WTC11 (cell line): ENCODE measurements around the gene CARD14. TPM values are rescaled to one million over a fixed set of nuclear protein-coding genes. Genes with fewer than 3 reads are reported as not detected.

ENCODE experiments used
- ATAC-seq: fragments of 200-7000 bp; cut with Tn5 transposase; 2 replicates; pipeline ENCODE4 v1.10.0; 2021; ENCODE audit warnings: mild to moderate bottlenecking, moderate library complexity
- CTCF ChIA-PET: fragments of 300-600 bp; sonication (Branson Sonifier 250); formaldehyde crosslinking; loops from one replicate; lab custom pipeline; 2021; ENCODE audit warnings: antibody characterized with exemption; lab: Charles Lee
- POLR2A ChIA-PET: fragments of 350-600 bp; sonication (Branson Sonifier 250); formaldehyde crosslinking; loops from one replicate; lab custom pipeline; 2021; ENCODE audit warnings: antibody characterized with exemption; lab: Charles Lee
- DNase-seq: peaks from one replicate; pipeline ENCODE4 v3.0.0; 2021; ENCODE audit warnings: low spot score
- H3K27ac Mint-ChIP-seq: 2 replicates; pipeline ENCODE4 v1.8.0; 2021; ENCODE audit warnings: mixed read lengths
- H3K27me3 Mint-ChIP-seq: 2 replicates; pipeline ENCODE4 v1.8.0; 2021; ENCODE audit warnings: low read depth, mild to moderate bottlenecking, moderate library complexity, mixed read lengths
- H3K36me3 Mint-ChIP-seq: 2 replicates; pipeline ENCODE4 v1.8.0; 2021; ENCODE audit warnings: mixed read lengths
- H3K4me1 Mint-ChIP-seq: 2 replicates; pipeline ENCODE4 v1.8.0; 2022; ENCODE audit warnings: mixed read lengths
- H3K4me3 Mint-ChIP-seq: 2 replicates; pipeline ENCODE4 v1.8.0; 2021; ENCODE audit warnings: mild to moderate bottlenecking, moderate library complexity, mixed read lengths
- H3K9me3 Mint-ChIP-seq: 2 replicates; pipeline ENCODE4 v1.8.0; 2021; ENCODE audit warnings: mixed read lengths
- ARID4B ChIP-seq: sonication (generic); formaldehyde crosslinking; IDR thresholded peaks from 2 replicates; pipeline ENCODE4 v1.8.0; 2023; ENCODE audit warnings: missing genetic modification reagents, mild to moderate bottlenecking, borderline replicate concordance
- ATF2 ChIP-seq: sonication (generic); formaldehyde crosslinking; IDR thresholded peaks from 2 replicates; pipeline ENCODE4 v1.8.1; 2022; ENCODE audit warnings: low read depth, missing genetic modification reagents, borderline replicate concordance
- ATF3 ChIP-seq: sonication (generic); formaldehyde crosslinking; conservative IDR thresholded peaks from 2 replicates; pipeline ENCODE4 v1.8.1; 2022; ENCODE audit warnings: mild to moderate bottlenecking, missing genetic modification reagents
- CBFB ChIP-seq: sonication (generic); formaldehyde crosslinking; IDR thresholded peaks from 2 replicates; pipeline ENCODE4 v1.8.1; 2022; ENCODE audit warnings: mild to moderate bottlenecking, low read depth, missing genetic modification reagents
- ERG ChIP-seq: fragments of 250-450 bp; sonication (Bioruptor Pico); IDR thresholded peaks from 2 replicates; pipeline ENCODE4 v1.8.0; 2021; ENCODE audit warnings: mild to moderate bottlenecking
- ESRRA ChIP-seq: sonication (generic); formaldehyde crosslinking; IDR thresholded peaks from 2 replicates; pipeline ENCODE4 v1.8.1; 2022; ENCODE audit warnings: mild to moderate bottlenecking, missing genetic modification reagents, borderline replicate concordance
- FOXP1 ChIP-seq: sonication (generic); formaldehyde crosslinking; IDR thresholded peaks from 2 replicates; pipeline ENCODE4 v1.8.0; 2022; ENCODE audit warnings: missing genetic modification reagents, mild to moderate bottlenecking, moderate library complexity, borderline replicate concordance
- GABPB1 ChIP-seq: sonication (generic); formaldehyde crosslinking; IDR thresholded peaks from 2 replicates; pipeline ENCODE4 v1.8.1; 2023; ENCODE audit warnings: mild to moderate bottlenecking, missing genetic modification reagents
- HMGA2 ChIP-seq: fragments of 250-450 bp; sonication (Bioruptor Pico); IDR thresholded peaks from 2 replicates; pipeline ENCODE4 v1.4.0; 2021; ENCODE audit warnings: mild to moderate bottlenecking, moderate library complexity
- JUN ChIP-seq: sonication (generic); formaldehyde crosslinking; IDR thresholded peaks from 2 replicates; pipeline ENCODE4 v1.8.0; 2023; ENCODE audit warnings: mild to moderate bottlenecking, missing genetic modification reagents
- MLX ChIP-seq: sonication (generic); formaldehyde crosslinking; IDR thresholded peaks from 2 replicates; pipeline ENCODE4 v1.8.1; 2023; ENCODE audit warnings: mild to moderate bottlenecking, missing genetic modification reagents, moderate library complexity
- MXD4 ChIP-seq: fragments of 250-450 bp; sonication (Bioruptor Pico); IDR thresholded peaks from 2 replicates; pipeline ENCODE4 v1.8.0; 2021; ENCODE audit warnings: mild to moderate bottlenecking, moderate library complexity, borderline replicate concordance
- PREB ChIP-seq: sonication (generic); formaldehyde crosslinking; IDR thresholded peaks from 2 replicates; pipeline ENCODE4 v1.8.1; 2022; ENCODE audit warnings: mild to moderate bottlenecking, missing genetic modification reagents, moderate library complexity, borderline replicate concordance
- SMAD4 ChIP-seq: sonication (generic); formaldehyde crosslinking; IDR thresholded peaks from 2 replicates; pipeline ENCODE4 v1.8.0; 2022; ENCODE audit warnings: mild to moderate bottlenecking, missing genetic modification reagents
- ZBTB21 ChIP-seq: sonication (generic); formaldehyde crosslinking; IDR thresholded peaks from 2 replicates; pipeline ENCODE4 v1.8.1; 2023; ENCODE audit warnings: mild to moderate bottlenecking, missing genetic modification reagents, borderline replicate concordance
- ZBTB43 ChIP-seq: sonication (generic); formaldehyde crosslinking; IDR thresholded peaks from 2 replicates; pipeline ENCODE4 v1.8.1; 2023; ENCODE audit warnings: mild to moderate bottlenecking, missing genetic modification reagents
- ZNF219 ChIP-seq: sonication (generic); formaldehyde crosslinking; IDR thresholded peaks from 2 replicates; pipeline ENCODE4 v1.8.0; 2023; ENCODE audit warnings: missing genetic modification reagents, mild to moderate bottlenecking, borderline replicate concordance
- ZNF232 ChIP-seq: sonication (generic); formaldehyde crosslinking; IDR thresholded peaks from 2 replicates; pipeline ENCODE4 v1.8.0; 2022; ENCODE audit warnings: mild to moderate bottlenecking, missing genetic modification reagents
- total RNA-seq: library from RNA; stranded (reverse); gene quantifications from 3 replicates; pipeline ENCODE4 v1.2.3, GENCODE V29; 2021

CARD14 gene
- total RNA-seq, 1 experiment from 2014 or later, result 0.83 TPM

- no peak for TF ChIP-seq ZBTB43 (CRISPR knock-in tag)
- TF ChIP-seq JUN (CRISPR knock-in tag), result no peak
- TF ChIP-seq MLX (CRISPR knock-in tag), result no peak
- no peak for TF ChIP-seq ZBTB21 (CRISPR knock-in tag)
- Mint-ChIP-seq H3K4me3 (no peak overlapping the region), H3K27me3 (no peaks in the 10 kb centered on the region), H3K27ac (no peak overlapping the region), H3K36me3 (no peaks in the 10 kb centered on the region), H3K9me3 (no peaks in the 10 kb centered on the region), H3K4me1 (peaks cover 14% of the 10 kb centered on the region)
- ChIA-PET POLR2A (interaction anchor here (0.7 to 1.2 kb wide), 2 partner anchors 66 to 926 kb away, joined by 5 read pairs; no protein-coding TSS in a partner anchor), CTCF (interaction anchor here (1.6 to 5.4 kb wide), 7 partner anchors 11 to 116 kb away, joined by 8 to 107 read pairs (median 11); partner anchors contain the start of gene GAA)
- DNase-seq (no peak), ATAC-seq (no peak)
Observed at GRCh38 chr17:80122926-80123505, 46.8 kb upstream of the CARD14 start.

- ATAC-seq (no peak), DNase-seq (no peak)
- TF ChIP-seq ESRRA (CRISPR knock-in tag) (no peak), ERG (CRISPR knock-in tag) (no peak), MXD4 (CRISPR knock-in tag) (no peak), ATF3 (CRISPR knock-in tag) (no peak), GABPB1 (no peak), PREB (CRISPR knock-in tag) (no peak), ZNF219 (CRISPR knock-in tag) (no peak), ZNF232 (no peak), FOXP1 (CRISPR knock-in tag) (no peak), HMGA2 (CRISPR knock-in tag) (no peak), SMAD4 (CRISPR knock-in tag) (no peak), ATF2 (CRISPR knock-in tag) (no peak), CBFB (CRISPR knock-in tag) (no peak), ARID4B (CRISPR knock-in tag) (no peak)
- POLR2A ChIA-PET, result interaction anchor here (0.8 to 1.7 kb wide), 4 partner anchors 9 to 41 kb away, joined by 3 to 16 read pairs (median 4); partner anchors contain the start of gene GAA
- no peak overlapping the region for H3K4me3 Mint-ChIP-seq
- no peaks in the 10 kb centered on the region for H3K27me3 Mint-ChIP-seq
- peak overlapping the region; percentile 67 for H3K27ac Mint-ChIP-seq
- H3K4me1 Mint-ChIP-seq, result peaks cover 16% of the 10 kb centered on the region
- no peaks in the 10 kb centered on the region for H3K36me3 Mint-ChIP-seq
- CTCF ChIA-PET, result interaction anchor here (0.6 to 5.4 kb wide), 45 partner anchors 8 to 1026 kb away, joined by 3 to 107 read pairs (median 6); partner anchors contain the start of genes GAA, SGSH and SLC26A11
- H3K9me3 Mint-ChIP-seq, result no peaks in the 10 kb centered on the region
Observed at GRCh38 chr17:80123791-80124190, 46.0 kb upstream of the CARD14 start.
